ENCODE results near the gene CBX1.

CBX1 gene

DNA sequence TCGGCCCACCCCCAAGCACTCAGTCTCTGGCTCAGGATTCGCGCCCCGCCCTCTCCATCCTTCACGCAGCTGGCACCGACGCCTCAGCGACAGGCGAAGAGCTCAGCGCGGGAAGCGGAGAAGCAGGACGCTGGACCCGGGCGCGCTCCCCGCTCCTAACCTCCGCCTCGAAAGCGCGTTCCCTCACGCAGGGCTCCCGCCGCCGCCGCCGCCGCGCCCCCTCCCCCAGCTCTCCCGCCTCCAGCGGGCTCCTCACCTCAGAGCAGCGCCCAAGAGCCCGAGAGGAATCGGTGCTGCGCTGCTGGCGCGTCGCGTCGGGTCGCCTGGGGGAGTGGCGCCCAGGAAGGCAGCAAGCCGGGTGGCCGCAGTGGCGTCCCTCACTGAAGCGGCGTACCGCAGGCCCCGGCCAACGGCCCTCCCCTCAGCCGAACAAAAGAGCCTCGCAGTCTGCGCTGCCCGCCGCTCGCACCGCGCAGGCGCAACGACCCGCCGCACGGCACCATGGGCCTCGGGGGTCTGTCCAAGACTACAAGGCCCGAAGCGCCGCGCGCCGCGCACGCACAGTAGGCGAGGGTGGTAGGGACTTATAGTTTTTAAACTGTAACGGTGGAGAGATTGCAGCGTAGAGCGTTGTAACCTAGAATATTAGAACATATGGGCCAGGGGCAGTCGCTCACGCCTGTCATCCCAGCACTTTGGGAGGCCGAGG lies at the start of gene CBX1:
Gene CBX1, minus strand, starts transcription at position 467 of the 709 bp plus-strand sequence. CDS start 24,474 bp downstream, outside the sequence.
- peak; percentile 97 for DNase-seq

DNA sequence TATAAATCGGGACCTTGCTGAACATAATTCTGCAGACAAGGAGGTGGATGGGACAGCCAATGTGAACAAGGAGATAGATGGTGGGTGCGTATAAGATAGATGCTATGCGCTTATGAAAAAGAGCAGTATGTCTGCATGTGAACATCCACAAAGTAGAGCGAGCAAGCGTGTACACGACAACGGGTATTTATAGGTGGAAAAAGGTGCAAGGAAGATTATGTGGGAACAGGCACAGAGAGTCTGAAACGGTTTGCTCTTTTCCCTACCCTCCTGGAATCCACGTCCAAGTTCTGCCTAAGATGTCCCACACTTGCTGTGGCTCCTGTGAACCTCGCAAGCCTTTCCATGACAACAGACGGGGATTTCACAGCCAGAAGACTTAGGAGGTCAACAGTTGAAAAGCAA lies 49.3 kb upstream of the CBX1 start:
- no peak for DNase-seq

DNA sequence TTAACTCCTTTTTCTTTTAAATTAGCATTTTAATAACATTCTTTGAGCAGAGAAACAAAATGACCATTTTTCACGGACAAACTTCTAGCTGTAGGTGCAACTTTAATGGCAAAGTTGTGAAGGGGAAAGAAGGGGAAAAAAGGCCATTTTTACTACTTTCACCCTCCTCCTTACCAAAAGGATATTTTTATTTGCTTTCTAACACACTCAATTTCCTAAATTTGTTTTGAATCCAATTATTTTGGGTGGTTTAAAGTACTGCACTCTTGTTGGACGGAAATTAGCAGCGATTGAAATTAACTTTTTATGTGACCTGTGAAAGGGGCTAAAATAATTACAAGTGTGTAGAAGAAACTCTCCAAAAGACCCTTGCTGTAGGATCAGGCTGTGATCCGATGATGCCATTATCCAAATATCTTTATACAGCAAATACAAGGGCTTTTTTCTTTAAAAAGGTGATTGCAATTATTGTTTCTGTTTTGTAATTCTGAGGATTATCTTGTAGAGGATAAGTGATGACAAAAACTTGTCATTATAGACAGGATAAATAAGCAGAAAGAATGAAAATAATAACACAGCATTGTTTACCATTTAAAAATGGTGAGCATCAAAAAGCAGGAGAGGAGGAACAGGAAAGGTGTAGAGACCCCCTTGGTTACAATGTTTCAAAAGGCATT lies 48.6 kb upstream of the CBX1 start:
- no peak for DNase-seq

DNA sequence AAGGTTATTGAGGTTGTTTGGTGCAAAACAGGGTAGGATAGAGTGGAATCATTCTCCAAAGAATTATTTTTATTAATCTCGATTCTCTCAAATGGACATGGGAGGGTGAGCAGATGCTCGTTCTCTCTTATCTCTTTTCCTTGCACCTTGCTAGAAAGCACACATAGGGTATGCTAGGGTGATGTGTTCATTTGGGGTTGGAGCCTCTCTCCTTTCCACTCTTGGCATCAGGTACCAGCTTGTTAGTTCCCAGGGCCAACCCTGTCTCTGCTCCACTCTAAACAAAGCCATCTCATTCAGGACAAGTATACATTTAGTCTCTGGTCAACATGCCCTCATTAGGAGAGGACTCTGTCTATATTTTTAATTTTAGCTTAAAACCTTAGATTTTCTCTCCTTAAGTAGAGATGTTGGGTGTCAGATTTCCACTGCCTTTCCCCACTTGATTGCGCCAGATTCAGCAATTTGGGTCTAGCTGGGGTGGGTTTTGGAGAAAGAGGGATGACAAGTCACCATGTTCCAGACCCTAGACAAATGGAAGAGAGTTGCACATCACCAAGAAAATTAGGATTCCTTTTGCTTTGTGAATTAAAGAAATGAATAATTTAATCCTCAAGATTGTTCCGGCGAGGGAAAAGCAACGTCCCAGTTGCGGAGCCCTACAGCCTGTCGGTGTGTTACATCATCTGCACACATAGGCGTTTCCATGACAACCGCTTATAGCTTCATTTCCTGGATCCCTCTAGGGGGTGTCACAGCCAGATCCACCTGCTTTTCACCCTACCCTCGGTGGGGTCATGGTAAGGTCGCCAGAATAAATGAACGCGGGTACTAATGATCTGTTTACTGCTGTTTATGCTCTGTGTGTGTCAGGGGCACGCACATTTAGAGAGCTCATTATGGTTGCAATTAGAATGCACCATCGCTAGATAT lies 47.8 kb upstream of the CBX1 start:
- DNase-seq: no peak

DNA sequence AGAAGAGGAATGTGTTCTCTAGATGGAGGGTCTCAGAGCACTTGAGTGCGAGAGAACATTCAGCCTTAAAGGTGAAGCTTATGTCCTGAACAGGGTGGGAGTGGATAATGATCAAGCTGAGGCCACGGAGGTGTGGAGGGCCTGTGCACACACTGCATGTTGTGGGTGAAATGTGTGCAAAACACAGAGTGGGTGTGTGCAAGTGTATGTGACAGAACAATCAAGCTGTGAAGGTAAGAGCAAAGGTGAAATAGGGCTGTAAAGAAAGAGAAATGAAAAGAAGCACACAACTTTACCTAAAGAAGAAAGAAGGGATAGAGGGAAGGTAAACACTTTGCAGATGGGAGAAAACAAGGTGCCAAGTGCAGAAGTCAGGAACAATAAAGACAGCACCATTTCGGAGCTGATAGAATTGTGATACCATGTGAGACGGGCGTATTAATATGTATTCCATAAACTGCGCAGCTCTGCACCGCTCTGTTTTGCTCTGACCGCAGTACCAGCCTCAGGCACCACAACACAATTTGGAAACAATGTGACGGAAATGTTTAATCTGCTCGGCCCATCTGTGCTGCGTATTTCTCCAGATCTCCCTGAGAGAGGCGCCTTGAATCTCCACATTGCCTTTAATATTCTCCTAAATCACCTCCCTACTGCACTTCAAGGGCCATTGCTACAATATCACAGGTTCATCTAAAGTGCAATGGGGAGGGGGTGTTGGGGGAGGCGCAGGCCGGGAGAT lies 46.9 kb upstream of the CBX1 start:
- DNase-seq: no peak

DNA sequence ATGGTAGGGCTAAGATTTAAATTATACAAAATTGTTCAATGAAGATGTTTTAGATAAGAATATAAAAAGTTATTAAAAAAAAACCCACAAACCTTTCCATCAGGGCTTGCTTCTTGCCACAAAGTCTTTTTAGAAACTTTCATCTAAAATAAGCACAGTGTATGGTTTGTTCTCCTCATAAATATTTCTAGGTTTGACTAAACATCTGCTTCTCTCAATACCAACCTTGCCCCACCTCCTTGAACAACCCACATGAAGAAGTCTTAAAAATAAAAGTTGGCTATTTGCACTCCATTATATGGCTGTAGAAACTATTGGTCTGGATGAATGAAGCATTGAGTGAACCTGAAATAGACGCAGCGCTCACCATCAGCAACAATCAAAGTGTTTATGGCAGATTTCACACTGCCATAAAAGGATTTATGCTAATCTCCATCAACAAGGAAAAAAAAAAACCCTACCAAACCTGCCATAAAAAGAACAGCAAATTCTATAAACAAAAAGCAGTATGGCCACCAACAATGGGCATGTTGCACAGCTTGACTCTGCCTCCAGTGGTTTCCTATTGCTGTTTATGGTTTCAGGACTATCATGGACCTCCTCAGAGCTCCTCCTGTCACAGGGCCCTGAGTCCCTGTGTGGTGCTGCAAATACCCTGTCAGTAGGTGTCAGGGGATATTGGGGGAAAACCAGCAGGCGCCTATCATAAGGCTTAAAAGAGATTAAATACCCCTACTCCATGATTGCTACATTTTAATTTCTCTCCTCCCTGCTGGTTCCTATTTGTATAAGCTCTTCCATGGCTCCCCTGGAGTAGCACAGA lies 43.9 kb upstream of the CBX1 start:
- DNase-seq: no peak

DNA sequence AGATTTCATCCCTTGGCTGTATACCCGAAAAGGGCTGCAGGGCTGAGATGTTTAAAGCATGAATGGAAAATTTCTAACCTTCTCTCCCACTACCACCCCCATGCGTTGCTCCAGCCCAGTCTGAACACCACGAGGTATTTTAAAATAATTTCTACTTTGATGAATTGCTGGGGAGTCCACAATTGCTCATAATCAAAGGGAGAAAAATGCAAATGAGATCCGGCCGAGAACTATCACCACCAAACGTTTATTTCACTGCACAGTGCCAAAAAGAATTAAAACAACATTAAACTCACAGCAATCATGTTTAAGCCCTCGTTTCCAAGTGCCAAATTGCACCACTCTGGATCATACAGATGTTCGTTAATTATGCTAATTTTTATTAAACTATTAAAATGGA lies 43.0 kb upstream of the CBX1 start:
- DNase-seq: no peak

DNA sequence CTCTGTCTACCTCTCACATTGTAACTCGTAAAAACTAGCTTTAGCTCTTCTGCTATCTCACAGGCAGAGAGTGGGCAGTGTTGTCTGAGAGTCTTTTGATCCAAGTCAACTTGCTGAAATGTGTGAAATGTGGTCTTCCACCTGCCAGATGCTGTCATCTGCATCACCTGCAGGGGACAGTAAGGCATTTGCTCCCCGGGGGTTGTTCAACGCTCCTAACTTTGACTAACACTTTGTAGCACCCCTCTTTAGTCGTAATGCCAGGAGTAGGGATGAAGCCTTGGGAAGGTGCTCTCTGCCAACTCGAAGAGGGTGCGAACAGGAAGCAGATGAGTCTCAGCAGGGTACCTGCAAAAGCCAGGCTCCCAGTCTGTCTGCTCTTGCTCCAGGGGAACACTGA lies 42.4 kb upstream of the CBX1 start:
- DNase-seq: no peak

DNA sequence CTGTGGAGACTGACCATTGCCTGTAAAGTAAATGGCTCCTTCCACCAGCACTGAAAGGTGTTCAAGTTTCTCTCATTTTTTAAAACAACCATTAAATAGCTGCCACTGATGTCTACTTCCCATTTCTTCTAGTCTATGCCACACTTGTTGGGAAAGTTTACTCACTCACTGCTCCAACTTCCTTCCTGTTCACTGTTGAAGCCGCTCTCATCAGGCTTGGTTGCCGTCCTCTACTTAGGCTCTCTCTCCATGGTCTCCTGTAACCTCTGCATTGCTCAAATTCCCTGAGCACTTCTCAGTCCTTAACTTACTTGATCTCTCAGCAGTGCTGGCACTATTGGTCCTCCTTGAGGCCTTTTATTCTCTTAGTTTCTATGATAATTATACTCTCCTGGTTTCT lies 38.7 kb upstream of the CBX1 start:
- DNase-seq: no peak

DNA sequence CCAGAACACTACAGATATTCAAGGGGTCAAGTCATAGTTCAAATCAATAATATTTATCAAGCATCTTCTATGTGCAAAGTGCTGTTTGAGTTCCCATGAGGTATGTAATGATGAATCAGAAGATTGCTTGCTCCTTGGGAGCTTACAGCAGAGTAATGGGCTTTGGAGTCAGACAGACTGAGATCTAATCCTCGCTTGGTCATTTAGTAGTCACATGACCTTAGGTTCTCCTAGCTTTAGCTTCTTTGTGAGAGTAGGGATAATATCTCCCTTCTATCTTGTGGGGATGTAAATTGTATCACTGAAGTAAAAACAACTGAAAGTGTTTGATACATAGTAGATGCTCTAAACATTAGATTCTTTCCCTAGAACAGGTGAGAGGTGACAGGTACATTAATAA lies 36.4 kb upstream of the CBX1 start:
- no peak for DNase-seq

DNA sequence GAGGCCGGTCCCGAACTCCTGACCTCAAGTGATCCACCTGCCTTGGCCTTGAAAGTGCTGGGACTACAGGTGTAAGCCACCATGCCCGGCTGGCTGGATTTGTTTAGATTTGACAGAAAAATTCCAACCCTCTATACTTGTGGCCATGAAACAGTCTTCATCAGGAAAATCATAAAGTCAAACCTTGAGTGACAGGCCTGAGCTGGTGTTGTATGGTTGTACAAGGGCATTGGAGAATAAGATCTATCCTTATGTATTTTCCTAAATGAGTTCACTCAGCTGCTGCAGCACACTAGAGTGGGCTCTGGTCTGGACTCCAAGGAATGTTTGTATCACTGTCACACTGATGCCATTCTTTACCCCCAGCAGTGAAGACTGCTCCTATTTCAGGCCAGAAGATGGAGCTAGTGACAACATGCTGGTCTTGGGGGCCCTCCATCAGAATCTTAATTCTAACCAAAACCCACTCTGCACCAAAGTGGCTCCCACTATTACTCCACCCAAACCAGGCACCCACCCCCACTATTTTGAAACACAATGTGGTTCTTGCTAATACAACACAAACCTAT lies 33.7 kb upstream of the CBX1 start:
- no peak for DNase-seq

DNA sequence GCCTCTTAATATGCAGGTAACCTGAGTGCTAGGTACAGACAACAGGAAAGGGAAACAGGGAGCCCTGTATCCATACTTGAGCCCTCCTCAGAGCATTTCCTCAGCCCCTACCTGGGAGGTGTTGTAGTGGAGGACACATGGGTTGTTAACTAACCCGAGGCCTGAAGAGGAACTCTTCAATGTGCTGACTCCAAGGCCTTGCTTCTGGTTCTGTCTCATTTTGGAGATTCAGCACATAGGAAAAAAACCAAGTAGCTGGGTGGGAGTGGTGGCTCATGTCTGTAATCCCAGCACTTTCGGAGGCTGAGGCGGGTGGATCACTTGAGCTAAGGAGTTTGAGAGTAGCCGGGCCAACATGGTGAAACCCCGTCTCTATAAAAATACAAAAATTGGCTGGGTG lies 31.1 kb upstream of the CBX1 start:
- no peak for DNase-seq

DNA sequence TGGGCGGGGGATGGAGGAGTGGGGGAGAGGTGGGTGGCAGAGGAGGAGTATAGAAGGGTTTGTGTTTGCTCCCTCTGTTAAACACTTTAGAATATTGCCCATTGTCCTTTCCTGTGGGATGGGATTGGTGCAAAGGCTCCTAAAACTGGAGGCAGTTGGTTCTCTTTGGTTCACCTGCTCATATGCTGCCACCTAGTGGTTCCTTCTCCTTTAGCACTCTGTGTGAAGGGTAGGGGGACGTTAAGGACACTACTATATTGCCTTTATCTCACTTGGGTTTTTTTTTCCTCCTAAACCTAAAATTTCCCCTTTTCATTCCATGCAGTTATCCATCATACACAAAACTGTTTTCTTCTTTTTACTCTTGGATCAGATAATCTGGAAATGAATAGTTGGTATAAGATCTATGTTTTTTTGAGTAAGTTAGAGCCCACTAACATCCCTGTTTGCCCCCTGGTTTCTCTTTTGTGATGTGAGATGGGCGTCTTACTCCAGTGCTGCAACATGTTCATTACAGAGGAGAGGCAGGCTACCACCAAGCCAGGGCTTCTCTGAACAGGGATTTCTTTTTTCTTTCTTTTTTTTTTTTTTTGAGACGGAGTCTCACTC lies 30.0 kb upstream of the CBX1 start:
- peak; percentile 36 for DNase-seq

DNA sequence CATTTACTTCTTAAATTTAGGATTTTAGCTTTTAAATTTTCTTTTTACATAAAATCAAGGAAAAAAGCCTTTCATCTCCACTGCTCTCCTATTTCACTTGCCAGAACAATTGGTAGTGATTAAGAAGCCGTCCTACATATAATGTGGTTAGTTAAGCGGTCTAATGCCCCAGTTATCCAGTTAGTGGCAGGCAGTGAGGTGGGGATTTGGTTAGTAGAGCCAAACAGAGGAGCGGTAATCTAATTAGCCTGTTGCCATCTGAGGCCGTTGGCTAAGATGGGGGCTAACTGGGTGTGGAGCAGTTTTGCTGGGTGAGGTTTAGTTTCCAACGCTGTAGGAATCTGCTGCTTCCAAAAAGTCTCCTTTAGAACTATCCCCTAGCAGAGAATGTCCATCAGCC lies 28.7 kb upstream of the CBX1 start:
- DNase-seq: no peak

DNA sequence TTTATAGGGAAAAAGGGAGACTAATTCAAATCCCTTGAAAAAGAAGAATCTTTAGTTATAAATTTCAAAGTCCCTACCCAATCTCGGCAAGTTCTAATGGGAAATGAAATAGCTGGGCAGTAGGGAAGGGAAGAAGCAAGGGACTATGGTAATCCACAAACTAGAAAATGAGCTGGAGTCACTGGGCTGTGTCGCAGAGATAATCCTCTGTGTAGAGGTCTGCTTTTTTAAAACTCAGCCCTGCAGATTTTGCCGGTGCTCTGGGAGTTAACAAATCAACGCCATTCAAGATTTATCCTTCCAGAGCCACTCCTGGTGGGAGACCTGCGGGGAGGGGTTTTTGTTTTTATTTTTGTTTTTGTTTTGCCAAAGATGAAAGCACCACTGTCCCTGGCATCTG lies 27.1 kb upstream of the CBX1 start:
- no peak for DNase-seq

DNA sequence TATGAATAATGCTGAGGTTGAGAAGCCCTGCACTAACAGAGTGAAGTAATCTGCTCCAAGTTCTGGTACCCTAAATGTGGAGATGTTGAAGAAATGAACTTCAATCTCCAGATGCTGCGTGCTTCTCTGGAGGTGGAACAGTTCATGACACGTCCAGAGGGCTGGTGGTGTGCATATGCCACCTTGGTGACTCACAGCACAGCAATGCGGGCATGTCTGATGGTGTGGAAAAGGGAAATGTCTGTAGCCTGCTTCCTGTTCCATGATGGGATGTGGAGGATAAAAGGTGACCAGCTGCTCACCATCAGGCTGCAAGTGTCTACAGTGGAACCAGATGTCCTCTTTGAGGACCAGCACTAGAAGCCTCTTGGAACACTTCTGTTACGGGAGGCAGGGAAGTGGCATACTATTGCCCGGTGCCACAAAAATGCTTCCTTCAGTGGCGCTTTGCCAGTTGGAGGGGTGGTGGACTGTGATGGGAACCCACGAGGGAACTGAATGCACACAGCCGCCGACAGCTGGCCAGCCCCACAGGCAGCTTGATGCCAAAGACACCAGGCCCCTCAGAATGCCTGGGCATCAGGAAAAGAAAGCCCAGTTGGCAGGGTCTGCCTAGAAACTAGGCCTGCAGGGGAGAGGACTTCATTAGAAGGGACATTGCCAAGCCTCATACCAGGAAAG lies 26.2 kb upstream of the CBX1 start:
- no peak for DNase-seq

DNA sequence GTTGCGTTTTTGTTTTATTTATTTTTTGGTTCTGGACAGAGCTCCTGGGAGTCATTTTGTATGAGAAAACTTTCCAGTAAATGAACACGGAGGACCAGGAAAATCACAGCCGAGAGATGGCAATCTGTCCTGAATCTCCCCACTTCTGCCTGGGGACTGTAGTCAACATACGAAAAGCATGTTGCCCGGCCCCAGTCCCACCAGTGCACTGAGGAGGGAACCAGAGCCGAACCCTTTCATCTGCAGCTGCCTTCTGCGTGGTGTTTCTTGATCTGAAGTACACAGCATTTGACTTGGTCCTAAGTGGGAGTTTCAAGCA lies 25.2 kb upstream of the CBX1 start:
- DNase-seq: no peak

DNA sequence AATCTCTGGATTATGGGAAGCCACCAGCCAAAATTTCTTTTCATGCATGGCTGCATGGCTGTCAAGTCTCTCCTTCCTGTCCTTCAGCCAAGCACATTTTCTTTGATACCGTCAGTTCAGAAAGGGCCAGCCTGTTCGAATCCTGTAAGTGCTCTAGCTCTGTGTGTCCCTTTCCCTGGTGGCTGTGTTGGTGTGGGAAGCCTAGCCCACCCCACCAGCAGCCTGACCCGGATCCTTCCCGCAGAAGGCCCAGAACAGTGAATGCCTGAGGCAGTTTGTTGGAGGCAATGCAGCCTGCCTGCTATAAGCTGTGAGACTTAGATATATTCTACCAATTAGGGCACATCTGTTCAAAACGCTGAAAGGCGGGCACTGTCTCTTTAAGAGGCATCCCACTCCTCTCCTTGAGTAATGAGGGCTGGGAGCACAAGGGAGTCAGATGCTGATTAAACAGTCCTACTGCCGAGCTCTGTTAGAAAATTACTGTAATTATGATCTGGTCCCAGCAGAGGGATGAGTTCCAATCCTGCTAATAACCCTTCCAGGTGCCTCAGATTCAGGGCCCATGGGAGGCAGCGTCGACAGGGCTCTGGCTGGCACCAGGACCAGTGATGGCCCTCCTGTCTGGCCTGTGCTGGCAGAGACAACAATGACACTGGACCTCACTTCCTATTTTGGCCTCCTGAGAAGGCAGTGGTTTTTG lies 24.7 kb upstream of the CBX1 start:
- no peak for DNase-seq

DNA sequence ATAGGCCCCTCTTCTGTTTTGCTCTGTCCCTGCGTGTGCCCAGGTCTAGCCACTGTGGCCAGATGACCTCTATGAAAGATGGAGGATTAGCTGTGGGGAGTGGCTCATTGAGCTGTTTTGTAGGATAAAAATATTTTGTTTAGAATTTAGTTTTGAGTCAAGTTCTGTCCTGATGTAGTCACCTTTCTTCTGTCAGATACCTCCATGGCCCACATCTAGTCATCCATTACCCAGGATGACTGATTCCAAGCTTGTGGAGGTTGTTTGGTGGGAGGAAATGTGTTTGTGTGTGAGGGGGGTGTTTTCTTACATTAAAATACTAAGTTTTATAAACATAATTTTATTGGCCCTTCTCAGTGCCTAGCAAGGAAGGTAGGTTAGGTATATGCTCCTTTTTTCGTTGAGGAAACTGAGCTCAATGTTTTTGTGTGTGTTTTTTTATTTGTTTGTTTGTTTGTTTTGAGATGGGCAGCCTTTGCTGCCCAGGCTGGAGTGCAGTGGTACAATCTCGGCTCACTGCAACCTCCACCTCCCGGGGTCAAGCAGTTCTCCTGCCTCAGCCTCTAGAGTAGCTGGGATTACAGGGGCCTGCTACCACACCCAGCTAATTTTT lies 22.6 kb upstream of the CBX1 start:
- no peak for DNase-seq

DNA sequence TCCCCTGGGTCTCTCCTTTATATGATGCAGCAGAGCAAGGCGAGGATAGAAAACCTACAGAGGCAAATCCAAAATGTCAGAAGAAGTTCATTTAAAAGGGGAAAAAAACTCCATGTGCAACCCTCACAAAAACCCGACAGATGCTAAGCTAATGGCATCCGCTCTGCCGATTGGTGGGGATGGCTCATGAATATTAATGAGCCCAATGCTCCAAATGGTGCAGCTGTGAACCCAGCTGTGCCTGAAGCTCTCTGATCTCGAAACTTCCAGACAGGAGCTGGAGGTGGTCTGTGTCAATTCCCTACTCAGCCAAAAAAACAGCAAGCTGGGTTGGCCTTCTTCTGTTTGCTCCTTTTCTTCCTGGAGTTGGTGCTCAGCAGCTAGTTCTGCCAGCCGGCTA lies 21.8 kb upstream of the CBX1 start:
- no peak for DNase-seq
